ENCODE results near the gene AGBL3.
"Not testable (repeated sequence)": the region's sequence is repeated elsewhere in the genome, so short reads cannot be mapped to it uniquely, and the experiment has no call there.

AGBL3 gene

DNA sequence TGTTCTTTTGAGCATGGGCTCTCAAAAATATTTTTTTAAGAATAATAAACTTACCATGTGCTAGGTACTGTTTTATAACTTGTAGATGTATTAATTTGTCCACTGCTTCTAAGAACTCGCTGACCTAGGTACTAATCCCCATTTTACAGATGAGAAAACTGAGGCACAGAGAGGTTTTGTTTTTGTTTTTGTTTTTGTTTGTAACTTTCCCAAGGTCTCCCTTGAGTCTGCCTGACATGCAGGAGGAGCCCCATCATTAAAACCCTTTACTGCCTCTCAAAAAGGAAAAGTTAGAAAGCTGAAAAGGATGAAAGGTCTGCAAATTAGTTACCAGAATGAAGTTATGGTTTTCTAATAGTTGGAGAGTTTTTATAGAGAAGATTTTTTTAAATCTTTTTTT lies 38.5 kb upstream of the AGBL3 start:
- peaks cover 4% of the 10 kb centered on the region for H3K36me3 Mint-ChIP-seq (ENCODE audit: insufficient read depth)
- DNase-seq (ENCODE audit: low spot score in 2 of 2) (no peak), ATAC-seq (replicated peaks; ENCODE audit: extremely low read depth, poor library complexity, severe bottlenecking) (no peak)
- H3K27ac Mint-ChIP-seq (ENCODE audit: low read depth) = no peak overlapping the region
- peaks cover 25% of the 10 kb centered on the region for H3K27me3 Mint-ChIP-seq
- no peak overlapping the region for H3K4me3 Mint-ChIP-seq
- no peaks in the 10 kb centered on the region for H3K4me1 Mint-ChIP-seq
- no peaks in the 10 kb centered on the region for H3K9me3 Mint-ChIP-seq

DNA sequence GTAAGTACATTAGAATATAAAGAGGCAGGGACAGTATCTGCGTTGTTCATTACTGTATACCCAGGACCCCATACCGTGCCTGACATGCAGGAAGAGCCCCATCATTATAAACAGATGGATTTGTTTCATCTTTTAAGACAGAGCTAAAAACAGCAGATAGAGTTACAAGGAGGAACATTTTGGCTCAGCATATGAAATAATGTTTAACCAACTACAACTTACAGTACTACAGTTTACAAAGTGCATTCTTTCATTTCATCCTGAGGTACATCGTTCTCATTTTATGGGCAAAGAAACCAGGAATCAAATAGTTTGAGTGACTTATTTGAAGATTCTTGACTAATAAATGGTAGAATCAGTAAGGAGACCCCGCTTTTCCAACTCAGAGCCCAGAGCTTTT lies 38.1 kb upstream of the AGBL3 start:
- DNase-seq (ENCODE audit: low spot score in 2 of 2) (no peak), ATAC-seq (replicated peaks; ENCODE audit: extremely low read depth, poor library complexity, severe bottlenecking) (no peak)
- Mint-ChIP-seq H3K27me3 (peaks cover 25% of the 10 kb centered on the region), H3K4me1 (no peaks in the 10 kb centered on the region), H3K36me3 (ENCODE audit: insufficient read depth) (peaks cover 1% of the 10 kb centered on the region), H3K9me3 (no peaks in the 10 kb centered on the region), H3K27ac (ENCODE audit: low read depth) (no peak overlapping the region), H3K4me3 (no peak overlapping the region)

DNA sequence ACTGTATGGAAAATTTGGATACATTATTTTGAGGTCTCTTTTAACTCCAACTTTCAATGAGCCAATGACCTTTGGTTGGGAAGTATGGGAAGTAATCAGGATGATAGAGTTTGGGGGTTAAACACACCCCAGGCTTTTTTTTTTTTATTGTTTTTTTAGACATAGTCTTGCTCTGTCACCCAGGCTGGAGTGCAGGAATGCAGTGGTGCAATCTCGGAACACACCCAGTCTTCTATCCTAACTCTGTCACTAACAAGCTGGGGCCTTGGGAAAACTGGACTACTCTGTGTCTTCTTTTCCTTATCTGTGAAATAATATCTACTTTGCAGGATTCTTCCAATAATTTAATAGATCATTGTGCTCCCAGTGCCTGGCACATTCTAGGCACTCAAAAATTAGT lies 37.6 kb upstream of the AGBL3 start:
- H3K36me3 Mint-ChIP-seq (ENCODE audit: insufficient read depth) = peaks cover 1% of the 10 kb centered on the region
- ATAC-seq (replicated peaks; ENCODE audit: extremely low read depth, poor library complexity, severe bottlenecking) (no peak), DNase-seq (ENCODE audit: low spot score in 2 of 2) (no peak)
- no peaks in the 10 kb centered on the region for H3K4me1 Mint-ChIP-seq
- H3K27me3 Mint-ChIP-seq = peaks cover 25% of the 10 kb centered on the region
- no peak overlapping the region for H3K4me3 Mint-ChIP-seq
- no peaks in the 10 kb centered on the region for H3K9me3 Mint-ChIP-seq
- H3K27ac Mint-ChIP-seq (ENCODE audit: low read depth) = no peak overlapping the region

DNA sequence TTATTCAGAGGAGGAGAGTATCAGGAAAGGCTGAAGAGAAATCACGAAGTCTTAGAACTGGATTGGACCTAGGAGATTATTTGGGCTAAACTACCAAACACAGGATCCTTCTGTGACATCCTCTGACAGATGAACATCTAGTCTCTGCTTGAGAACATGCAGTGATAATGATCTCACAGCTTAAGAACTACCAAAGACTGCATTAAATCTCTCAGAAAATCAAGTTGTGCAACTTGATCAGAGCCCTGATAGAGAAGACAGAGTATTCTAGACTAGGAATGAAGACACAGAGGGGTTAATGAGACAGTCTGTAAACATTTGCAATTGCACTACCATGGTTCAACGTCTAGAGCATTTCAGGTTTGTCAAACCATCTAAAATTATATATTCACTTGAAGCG lies 37.1 kb upstream of the AGBL3 start:
- no peak for DNase-seq (ENCODE audit: low spot score in 2 of 2)
- Mint-ChIP-seq H3K27me3 (peaks cover 25% of the 10 kb centered on the region), H3K27ac (ENCODE audit: low read depth) (no peak overlapping the region), H3K4me3 (no peak overlapping the region), H3K4me1 (no peaks in the 10 kb centered on the region), H3K9me3 (no peaks in the 10 kb centered on the region), H3K36me3 (ENCODE audit: insufficient read depth) (peaks cover 1% of the 10 kb centered on the region)
- no peak for ATAC-seq (replicated peaks; ENCODE audit: extremely low read depth, poor library complexity, severe bottlenecking)

DNA sequence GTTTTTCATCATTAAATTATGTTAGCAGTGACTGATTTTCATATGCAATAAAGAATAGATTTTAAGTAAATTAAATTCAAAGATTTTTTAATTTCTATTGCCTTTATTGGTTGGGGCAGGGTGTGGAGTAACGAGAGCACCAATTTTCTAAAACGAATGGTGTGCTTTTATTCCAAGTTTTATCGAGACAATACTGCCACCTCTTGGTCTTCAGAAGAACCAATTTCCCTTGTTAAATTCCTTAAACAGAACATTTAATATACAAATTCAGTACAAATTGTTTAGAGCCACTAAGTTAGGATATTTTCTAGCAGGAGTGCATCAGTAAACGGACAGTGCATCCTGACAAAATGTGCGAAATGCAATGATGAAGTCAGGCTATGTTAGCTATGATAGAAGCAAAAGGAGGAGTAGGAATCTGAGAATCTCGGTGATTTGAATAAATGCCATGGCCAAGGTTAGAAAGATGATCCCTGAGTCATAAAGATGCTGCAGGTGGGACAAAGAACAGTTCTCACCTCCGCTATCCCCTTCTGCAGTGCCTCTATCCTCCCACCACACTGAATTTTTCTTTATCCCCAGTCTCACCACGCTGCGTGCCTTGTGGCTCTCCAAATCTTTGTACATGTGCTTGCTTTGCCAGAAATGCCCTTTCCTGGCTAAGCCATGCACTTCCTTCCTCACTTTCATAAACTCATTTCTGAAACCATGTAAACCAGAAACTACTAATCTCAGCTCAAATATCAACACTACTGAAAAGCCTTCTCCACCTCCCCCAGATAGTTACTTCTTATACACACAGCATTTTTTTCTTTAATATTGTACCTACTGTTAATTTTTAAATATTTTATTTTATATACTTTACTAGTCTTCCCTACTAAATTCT lies 31.9 kb upstream of the AGBL3 start:
- H3K27ac Mint-ChIP-seq (ENCODE audit: low read depth) = no peak overlapping the region
- DNase-seq (ENCODE audit: low spot score in 2 of 2) (no peak), ATAC-seq (replicated peaks; ENCODE audit: extremely low read depth, poor library complexity, severe bottlenecking) (no peak)
- H3K4me3 Mint-ChIP-seq = no peak overlapping the region
- H3K4me1 Mint-ChIP-seq = no peaks in the 10 kb centered on the region
- peaks cover 5% of the 10 kb centered on the region for H3K27me3 Mint-ChIP-seq
- no peaks in the 10 kb centered on the region for H3K36me3 Mint-ChIP-seq (ENCODE audit: insufficient read depth)
- no peaks in the 10 kb centered on the region for H3K9me3 Mint-ChIP-seq

DNA sequence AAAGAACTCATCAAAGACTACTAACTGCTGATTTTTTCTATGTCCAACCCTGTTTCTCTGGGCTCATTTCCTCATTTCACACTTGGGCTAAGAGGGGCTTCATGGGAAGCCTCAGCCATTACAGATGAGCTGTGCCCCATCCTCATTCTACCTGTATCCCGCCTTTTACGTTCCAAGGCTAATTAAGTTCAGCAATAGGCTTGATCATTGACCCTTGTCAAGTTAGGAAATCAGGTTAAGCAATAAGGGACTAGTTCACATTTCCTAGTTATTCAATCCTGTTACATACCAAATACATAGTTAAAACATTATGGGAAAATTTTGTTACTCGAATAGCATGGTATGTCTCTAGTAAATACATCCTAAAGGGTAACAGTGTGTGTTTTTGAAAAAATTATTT lies 29.3 kb upstream of the AGBL3 start:
- H3K36me3 Mint-ChIP-seq (ENCODE audit: insufficient read depth) = no peaks in the 10 kb centered on the region
- ATAC-seq (replicated peaks; ENCODE audit: extremely low read depth, poor library complexity, severe bottlenecking) (no peak), DNase-seq (ENCODE audit: low spot score in 2 of 2) (no peak)
- H3K27me3 Mint-ChIP-seq = no peaks in the 10 kb centered on the region
- no peaks in the 10 kb centered on the region for H3K9me3 Mint-ChIP-seq
- H3K4me3 Mint-ChIP-seq = no peak overlapping the region
- H3K27ac Mint-ChIP-seq (ENCODE audit: low read depth) = no peak overlapping the region
- H3K4me1 Mint-ChIP-seq = no peaks in the 10 kb centered on the region

DNA sequence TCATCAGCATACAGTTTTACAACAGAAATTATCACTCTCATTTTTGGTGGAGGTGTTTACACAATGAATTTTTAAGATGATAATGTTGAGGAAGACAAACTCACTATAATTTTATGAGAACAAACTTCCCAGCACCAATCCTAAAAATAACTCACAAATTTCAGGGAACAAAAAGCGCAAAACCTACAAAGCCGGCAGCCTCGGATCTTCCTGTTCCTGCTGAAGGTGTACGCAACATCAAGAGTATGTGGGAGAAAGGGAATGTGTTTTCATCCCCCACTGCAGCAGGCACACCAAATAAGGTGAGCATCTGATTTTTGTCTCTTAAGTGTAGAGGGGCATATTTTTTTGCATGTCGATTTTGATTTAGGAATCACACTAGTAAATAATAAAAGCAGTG lies 26.5 kb upstream of the AGBL3 start:
- Mint-ChIP-seq H3K36me3 (ENCODE audit: insufficient read depth) (no peaks in the 10 kb centered on the region), H3K27me3 (peaks cover 24% of the 10 kb centered on the region), H3K9me3 (no peaks in the 10 kb centered on the region), H3K4me1 (no peaks in the 10 kb centered on the region), H3K4me3 (no peak overlapping the region), H3K27ac (ENCODE audit: low read depth) (no peak overlapping the region)
- DNase-seq (ENCODE audit: low spot score in 2 of 2) = no peak
- no peak for ATAC-seq (replicated peaks; ENCODE audit: extremely low read depth, poor library complexity, severe bottlenecking)

DNA sequence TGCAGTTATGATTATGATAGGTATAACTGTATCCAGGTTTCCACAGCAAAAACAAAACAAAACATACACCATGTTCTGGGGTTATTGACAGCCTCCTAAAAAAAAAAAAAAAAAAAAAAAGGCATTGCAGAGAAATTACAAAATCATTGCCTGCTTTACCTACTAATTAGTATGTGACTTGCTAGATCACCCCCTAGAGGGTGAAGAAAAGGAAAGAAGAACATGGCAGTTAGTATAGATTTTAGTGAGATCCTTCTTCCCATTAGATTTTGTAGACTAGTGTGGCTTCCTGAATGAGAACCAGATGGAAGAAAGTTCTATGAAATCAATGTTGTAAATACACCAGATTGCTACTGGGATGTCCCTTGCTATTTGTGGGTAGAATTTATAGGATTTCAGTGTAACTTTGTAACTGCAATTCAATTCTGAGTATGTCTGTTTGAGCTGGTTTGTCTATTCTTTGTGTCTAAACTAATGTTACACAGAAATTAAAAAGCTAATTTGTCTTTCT lies 24.0 kb upstream of the AGBL3 start:
- H3K4me1 Mint-ChIP-seq = no peaks in the 10 kb centered on the region
- H3K36me3 Mint-ChIP-seq (ENCODE audit: insufficient read depth) = no peaks in the 10 kb centered on the region
- peaks cover 44% of the 10 kb centered on the region for H3K27me3 Mint-ChIP-seq

DNA sequence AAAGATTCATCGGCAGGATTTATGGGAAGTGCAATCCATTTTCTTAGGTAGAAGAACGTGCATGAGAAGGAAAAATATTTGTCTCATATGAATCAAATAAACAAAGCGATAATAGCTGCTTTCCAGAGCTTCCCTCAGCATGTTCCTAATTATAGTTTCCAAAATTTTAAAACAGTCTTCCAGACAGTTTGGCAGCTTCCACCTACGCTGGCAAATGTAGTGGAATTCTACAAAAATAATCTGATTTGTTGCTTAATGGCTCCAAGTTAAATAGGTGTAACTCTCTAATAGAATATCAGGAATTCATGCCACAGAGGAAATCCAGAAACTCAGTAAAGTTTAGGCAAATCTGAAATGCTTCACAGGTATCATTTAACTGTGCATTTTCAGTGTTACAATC lies 23.3 kb upstream of the AGBL3 start:
- Mint-ChIP-seq H3K4me3 (no peak overlapping the region), H3K36me3 (ENCODE audit: insufficient read depth) (no peaks in the 10 kb centered on the region), H3K4me1 (no peaks in the 10 kb centered on the region), H3K27ac (ENCODE audit: low read depth) (no peak overlapping the region), H3K9me3 (no peaks in the 10 kb centered on the region), H3K27me3 (peaks cover 48% of the 10 kb centered on the region)
- no peak for ATAC-seq (replicated peaks; ENCODE audit: extremely low read depth, poor library complexity, severe bottlenecking)
- no peak for DNase-seq (ENCODE audit: low spot score in 2 of 2)

More for the DNA sequence above, 24.0 kb upstream of the AGBL3 start:
- no peak for ATAC-seq (replicated peaks; ENCODE audit: extremely low read depth, poor library complexity, severe bottlenecking)
- no peaks in the 10 kb centered on the region for H3K9me3 Mint-ChIP-seq
- no peak overlapping the region for H3K4me3 Mint-ChIP-seq
- DNase-seq (ENCODE audit: low spot score in 2 of 2) = no peak
- no peak overlapping the region for H3K27ac Mint-ChIP-seq (ENCODE audit: low read depth)

DNA sequence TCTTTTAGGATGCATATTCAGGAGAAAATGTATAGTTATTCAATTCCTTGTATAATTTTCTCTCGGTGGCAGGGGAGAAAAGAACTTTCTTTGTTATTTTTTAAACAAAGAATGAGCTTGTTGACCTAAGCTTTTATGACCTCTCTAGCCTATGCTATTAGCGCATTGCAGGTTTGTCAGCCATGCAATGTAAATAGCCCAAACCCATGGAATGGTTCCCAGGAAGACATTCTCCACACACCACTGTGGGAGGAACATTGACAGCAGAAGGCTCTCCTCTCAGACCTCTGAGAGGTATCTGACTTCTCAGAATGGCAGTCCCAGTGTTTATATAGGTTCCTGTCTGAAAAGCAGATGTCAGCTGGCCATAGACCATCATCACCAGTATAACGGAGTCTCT lies 19.6 kb upstream of the AGBL3 start:
- ATAC-seq (replicated peaks; ENCODE audit: extremely low read depth, poor library complexity, severe bottlenecking) (no peak), DNase-seq (ENCODE audit: low spot score in 2 of 2) (no peak)
- Mint-ChIP-seq H3K27ac (ENCODE audit: low read depth) (no peak overlapping the region), H3K27me3 (peaks cover 48% of the 10 kb centered on the region), H3K4me1 (no peaks in the 10 kb centered on the region), H3K36me3 (ENCODE audit: insufficient read depth) (no peaks in the 10 kb centered on the region), H3K9me3 (no peaks in the 10 kb centered on the region), H3K4me3 (no peak overlapping the region)

DNA sequence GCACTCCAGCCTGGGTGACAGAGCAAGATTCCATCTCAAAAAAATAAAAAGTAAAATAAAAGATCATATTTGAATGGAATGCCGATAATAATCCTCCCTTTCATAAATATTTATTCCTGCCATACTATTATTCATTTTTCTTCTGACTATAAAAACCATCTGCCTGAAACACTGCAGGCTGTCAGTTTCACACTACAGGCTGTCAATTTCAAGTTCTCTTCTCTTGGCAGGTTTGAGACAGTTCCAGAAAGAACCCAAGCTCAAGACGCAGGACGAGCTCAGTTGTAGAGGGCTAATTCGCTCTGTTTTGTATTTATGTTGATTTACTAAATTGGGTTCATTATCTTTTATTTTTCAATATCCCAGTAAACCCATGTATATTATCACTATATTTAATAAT lies 18.2 kb upstream of the AGBL3 start:
- H3K4me1 Mint-ChIP-seq = no peaks in the 10 kb centered on the region
- no peak for DNase-seq (ENCODE audit: low spot score in 2 of 2)
- no peaks in the 10 kb centered on the region for H3K36me3 Mint-ChIP-seq (ENCODE audit: insufficient read depth)
- no peaks in the 10 kb centered on the region for H3K9me3 Mint-ChIP-seq
- H3K27ac Mint-ChIP-seq (ENCODE audit: low read depth) = no peak overlapping the region
- peaks cover 50% of the 10 kb centered on the region for H3K27me3 Mint-ChIP-seq
- no peak for ATAC-seq (replicated peaks; ENCODE audit: extremely low read depth, poor library complexity, severe bottlenecking)
- H3K4me3 Mint-ChIP-seq = no peak overlapping the region

DNA sequence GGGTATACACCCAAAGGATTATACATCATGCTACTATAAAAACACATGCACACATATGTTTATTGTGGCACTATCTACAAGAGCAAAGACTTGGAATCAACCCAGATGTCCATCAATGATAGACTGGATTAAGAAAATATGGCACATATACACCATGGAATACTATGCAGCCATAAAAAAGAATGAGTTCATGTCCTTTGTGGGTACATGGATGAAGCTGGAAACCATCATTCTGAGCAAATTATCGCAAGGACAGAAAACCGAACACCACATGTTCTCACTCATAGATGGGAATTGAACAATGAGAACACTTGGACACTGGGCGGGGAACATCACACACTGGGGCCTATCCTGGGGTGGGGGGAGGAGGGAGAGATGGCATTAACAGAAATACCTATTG lies 4.7 kb upstream of the AGBL3 start:
- not testable (repeated sequence) for H3K4me1 Mint-ChIP-seq; ATAC-seq (replicated peaks; ENCODE audit: extremely low read depth, poor library complexity, severe bottlenecking); H3K36me3 Mint-ChIP-seq (ENCODE audit: insufficient read depth); H3K9me3 Mint-ChIP-seq; H3K4me3 Mint-ChIP-seq; DNase-seq (ENCODE audit: low spot score in 2 of 2); H3K27ac Mint-ChIP-seq (ENCODE audit: low read depth)
- peaks cover 28% of the 10 kb centered on the region for H3K27me3 Mint-ChIP-seq

DNA sequence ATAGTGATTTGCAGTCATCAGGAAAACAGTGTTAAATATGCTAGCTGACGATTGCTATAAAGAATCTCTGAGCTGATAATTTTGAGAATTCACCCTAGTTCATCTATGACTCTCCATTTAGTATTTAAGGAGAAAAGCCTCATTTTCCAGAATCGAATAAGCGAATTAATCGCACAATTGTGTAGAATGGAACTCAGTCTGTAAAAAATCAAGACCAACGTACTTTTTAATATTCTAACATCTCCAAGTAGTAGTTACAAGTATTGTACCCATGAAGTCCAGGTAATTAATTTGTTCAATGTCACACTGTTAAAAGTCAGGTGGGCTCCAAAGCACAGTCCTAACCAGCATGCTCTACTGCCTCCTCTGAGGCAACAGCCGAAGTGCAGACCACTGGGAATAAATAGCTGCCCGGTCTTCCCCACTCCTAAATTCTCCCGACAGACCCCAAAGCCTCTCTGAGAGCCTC lies 380 bp upstream of the AGBL3 start:
- Mint-ChIP-seq H3K4me1 (peaks cover 27% of the 10 kb centered on the region), H3K9me3 (no peaks in the 10 kb centered on the region)
- no peak for DNase-seq (ENCODE audit: low spot score in 2 of 2)

More for the DNA sequence above, 380 bp upstream of the AGBL3 start:
- peak overlapping the region; percentile 100 for H3K4me3 Mint-ChIP-seq
- peak overlapping the region; percentile 99 for H3K27ac Mint-ChIP-seq (ENCODE audit: low read depth)
- no peaks in the 10 kb centered on the region for H3K27me3 Mint-ChIP-seq
- peaks cover 13% of the 10 kb centered on the region for H3K36me3 Mint-ChIP-seq (ENCODE audit: insufficient read depth)
- peak; percentile 71 for ATAC-seq (replicated peaks; ENCODE audit: extremely low read depth, poor library complexity, severe bottlenecking)
